Naive B cell (primary cell): ENCODE results near the gene MAF. TPM values are rescaled to one million over a fixed set of nuclear protein-coding genes. Genes with fewer than 3 reads are reported as not detected.

Experiments
- ATAC-seq, 2 donors: fragments of 150-1000 bp; cut with Tn5 transposase; 2 replicates each; pipeline ENCODE4 v1.10.0; 2021; ENCODE audit warnings: low read depth in 2 of 2, mild to moderate bottlenecking in 2 of 2, moderate library complexity in 2 of 2
- DNase-seq: peaks from one replicate; pipeline ENCODE4 v3.0.0; 2022
- H3K27ac Mint-ChIP-seq, 6 donors: one replicate each; pipeline ENCODE4 v1.8.0; 2020 to 2022; ENCODE audit warnings: mild to moderate bottlenecking in 6 of 6, mixed read lengths in 6 of 6, moderate library complexity in 5 of 6, inconsistent platforms in 2 of 6
- H3K27me3 Mint-ChIP-seq, 3 donors: one replicate each; pipeline ENCODE4 v1.8.0; 2021 to 2022; ENCODE audit warnings: mixed read lengths in 3 of 3, mild to moderate bottlenecking in 1 of 3
- H3K36me3 Mint-ChIP-seq, 2 donors: one replicate each; pipeline ENCODE4 v1.8.0; 2020 to 2022; ENCODE audit warnings: mixed read lengths in 2 of 2, inconsistent platforms in 1 of 2, mild to moderate bottlenecking in 1 of 2
- H3K4me1 Mint-ChIP-seq, 3 donors: one replicate each; pipeline ENCODE4 v1.8.0; 2020 to 2022; ENCODE audit warnings: mixed read lengths in 3 of 3, inconsistent platforms in 1 of 3, mild to moderate bottlenecking in 1 of 3, moderate library complexity in 1 of 3
- H3K4me3 Mint-ChIP-seq, 8 donors: one replicate each; pipeline ENCODE4 v1.8.0; 2020 to 2022; ENCODE audit warnings: mild to moderate bottlenecking in 8 of 8, mixed read lengths in 8 of 8, moderate library complexity in 8 of 8, inconsistent platforms in 2 of 8
- H3K9me3 Mint-ChIP-seq, 7 donors: one replicate each; pipeline ENCODE4 v1.8.0; 2020 to 2022; ENCODE audit warnings: mixed read lengths in 7 of 7, mild to moderate bottlenecking in 5 of 7, inconsistent platforms in 2 of 7, moderate library complexity in 1 of 7
- polyA plus RNA-seq, 6 donors: library from polyadenylated mRNA; unstranded; fragments of 300-500 nt; fragmentation: Illumina TruSeq; gene quantifications; one replicate each; pipeline ENCODE4 v1.2.3, GENCODE V29; 2021; ENCODE audit warnings: low read depth in 6 of 6

MAF gene
- polyA plus RNA-seq, 6 donors from 2014 or later: 0.11 TPM; not detected in 5

- ATAC-seq: no peak
- Mint-ChIP-seq H3K27ac (no peak overlapping the region), H3K4me1 (no peaks in the 10 kb centered on the region), H3K4me3 (no peak overlapping the region), H3K9me3 (peaks cover 0 to 10% (median 0%) of the 10 kb centered on the region in 7 donors), H3K27me3 (peaks cover 23 to 42% (median 34%) of the 10 kb centered on the region in 3 donors), H3K36me3 (no peaks in the 10 kb centered on the region)
- DNase-seq: no peak
Observed at GRCh38 chr16:79571065-79571902, 29.3 kb downstream of the MAF start.

GRCh38 chr16:79564671-79565107, 35.8 kb downstream of the MAF start:
- ATAC-seq: no peak
- no peaks in the 10 kb centered on the region for H3K36me3 Mint-ChIP-seq
- H3K4me3 Mint-ChIP-seq: no peak overlapping the region
- DNase-seq: no peak
- no peaks in the 10 kb centered on the region for H3K4me1 Mint-ChIP-seq
- no peaks in the 10 kb centered on the region for H3K9me3 Mint-ChIP-seq
- no peak overlapping the region for H3K27ac Mint-ChIP-seq
- H3K27me3 Mint-ChIP-seq: peaks cover 26 to 30% (median 28%) of the 10 kb centered on the region in 3 donors

GRCh38 chr16:79563921-79564320, 36.6 kb downstream of the MAF start:
- H3K27me3 Mint-ChIP-seq: peaks cover 24 to 30% (median 26%) of the 10 kb centered on the region in 3 donors
- no peak overlapping the region for H3K4me3 Mint-ChIP-seq
- H3K9me3 Mint-ChIP-seq: no peaks in the 10 kb centered on the region
- ATAC-seq: no peak
- no peak overlapping the region for H3K27ac Mint-ChIP-seq
- H3K36me3 Mint-ChIP-seq: no peaks in the 10 kb centered on the region
- H3K4me1 Mint-ChIP-seq: no peaks in the 10 kb centered on the region
- no peak for DNase-seq

- ATAC-seq (no peak), DNase-seq (no peak)
- H3K4me1 Mint-ChIP-seq: no peaks in the 10 kb centered on the region
- H3K36me3 Mint-ChIP-seq: no peaks in the 10 kb centered on the region
- peak overlapping the region in 1 of 6 donors; percentile 25 for H3K27ac Mint-ChIP-seq
- peaks cover 0 to 9% (median 0%) of the 10 kb centered on the region in 7 donors for H3K9me3 Mint-ChIP-seq
- H3K27me3 Mint-ChIP-seq: peaks cover 29 to 42% (median 36%) of the 10 kb centered on the region in 3 donors
- no peak overlapping the region for H3K4me3 Mint-ChIP-seq
Observed at GRCh38 chr16:79562166-79562823, 38.2 kb downstream of the MAF start.

GRCh38 chr16:79561729-79562128, 38.8 kb downstream of the MAF start:
- no peaks in the 10 kb centered on the region for H3K36me3 Mint-ChIP-seq
- no peak overlapping the region for H3K4me3 Mint-ChIP-seq
- H3K27ac Mint-ChIP-seq: no peak overlapping the region
- DNase-seq: no peak
- H3K27me3 Mint-ChIP-seq: peaks cover 34 to 42% (median 38%) of the 10 kb centered on the region in 3 donors
- no peaks in the 10 kb centered on the region for H3K4me1 Mint-ChIP-seq
- peaks cover 0 to 9% (median under 1%) of the 10 kb centered on the region in 7 donors for H3K9me3 Mint-ChIP-seq
- no peak for ATAC-seq

- H3K27me3 Mint-ChIP-seq: peaks cover 38 to 42% (median 38%) of the 10 kb centered on the region in 3 donors
- H3K9me3 Mint-ChIP-seq: peaks cover 3 to 14% (median 8%) of the 10 kb centered on the region in 7 donors
- H3K36me3 Mint-ChIP-seq: no peaks in the 10 kb centered on the region
- no peak overlapping the region for H3K4me3 Mint-ChIP-seq
- ATAC-seq (no peak), DNase-seq (no peak)
- H3K27ac Mint-ChIP-seq: no peak overlapping the region
- no peaks in the 10 kb centered on the region for H3K4me1 Mint-ChIP-seq
Observed at GRCh38 chr16:79560923-79561322, 39.6 kb downstream of the MAF start.

- DNase-seq: no peak
- Mint-ChIP-seq H3K4me3 (no peak overlapping the region), H3K9me3 (peaks cover 4 to 15% (median 11%) of the 10 kb centered on the region in 7 donors), H3K4me1 (no peaks in the 10 kb centered on the region), H3K36me3 (no peaks in the 10 kb centered on the region), H3K27me3 (peaks cover 37 to 39% (median 37%) of the 10 kb centered on the region in 3 donors), H3K27ac (peak overlapping the region in 1 of 6 donors; percentile 15)
- no peak for ATAC-seq
Observed at GRCh38 chr16:79560318-79560717, 40.2 kb downstream of the MAF start.

GRCh38 chr16:79559532-79559931, 41.0 kb downstream of the MAF start:
- no peaks in the 10 kb centered on the region for H3K36me3 Mint-ChIP-seq
- H3K4me3 Mint-ChIP-seq: no peak overlapping the region
- peaks cover 4 to 21% (median 13%) of the 10 kb centered on the region in 7 donors for H3K9me3 Mint-ChIP-seq
- no peaks in the 10 kb centered on the region for H3K4me1 Mint-ChIP-seq
- no peak overlapping the region for H3K27ac Mint-ChIP-seq
- H3K27me3 Mint-ChIP-seq: peaks cover 37 to 46% (median 41%) of the 10 kb centered on the region in 3 donors
- ATAC-seq (no peak), DNase-seq (no peak)

- Mint-ChIP-seq H3K27ac (no peak overlapping the region), H3K4me3 (no peak overlapping the region), H3K36me3 (no peaks in the 10 kb centered on the region), H3K4me1 (no peaks in the 10 kb centered on the region), H3K9me3 (peaks cover 4 to 21% (median 13%) of the 10 kb centered on the region in 7 donors), H3K27me3 (peaks cover 34 to 48% (median 43%) of the 10 kb centered on the region in 3 donors)
- ATAC-seq: no peak
- no peak for DNase-seq
Observed at GRCh38 chr16:79557421-79557820, 43.1 kb downstream of the MAF start.

- ATAC-seq: no peak
Observed at GRCh38 chr16:79554912-79555311, 45.6 kb downstream of the MAF start.

GRCh38 chr16:79550373-79550772, 50.2 kb downstream of the MAF start:
- Mint-ChIP-seq H3K4me3 (no peak overlapping the region), H3K9me3 (peaks cover 0 to 7% (median 2%) of the 10 kb centered on the region in 7 donors), H3K27me3 (peaks cover 21 to 39% (median 32%) of the 10 kb centered on the region in 3 donors), H3K36me3 (no peaks in the 10 kb centered on the region), H3K27ac (no peak overlapping the region), H3K4me1 (no peaks in the 10 kb centered on the region)
- ATAC-seq: no peak
- DNase-seq: no peak

More at GRCh38 chr16:79554912-79555311, 45.6 kb downstream of the MAF start:
- DNase-seq: no peak
- Mint-ChIP-seq H3K9me3 (peaks cover 4 to 21% (median 13%) of the 10 kb centered on the region in 7 donors), H3K27me3 (peaks cover 24 to 45% (median 38%) of the 10 kb centered on the region in 3 donors), H3K4me1 (no peaks in the 10 kb centered on the region), H3K4me3 (no peak overlapping the region), H3K27ac (no peak overlapping the region), H3K36me3 (no peaks in the 10 kb centered on the region)

- H3K4me3 Mint-ChIP-seq: no peak overlapping the region
Observed at GRCh38 chr16:79547085-79547484, 53.5 kb downstream of the MAF start.

More at GRCh38 chr16:79547085-79547484, 53.5 kb downstream of the MAF start:
- ATAC-seq: no peak
- H3K27ac Mint-ChIP-seq: no peak overlapping the region
- H3K9me3 Mint-ChIP-seq: no peaks in the 10 kb centered on the region
- DNase-seq: no peak
- no peaks in the 10 kb centered on the region for H3K36me3 Mint-ChIP-seq
- H3K27me3 Mint-ChIP-seq: peaks cover 9 to 19% (median 19%) of the 10 kb centered on the region in 3 donors
- H3K4me1 Mint-ChIP-seq: no peaks in the 10 kb centered on the region
